T-cell (primary cell): ENCODE measurements around the gene DOCK9. TPM values are rescaled to one million over a fixed set of nuclear protein-coding genes. Genes with fewer than 3 reads are reported as not detected.

Source experiments
- ATAC-seq, 4 experiments: fragments of 200-7000 bp in 3 of 4; fragments of 150-1000 bp in 1 of 4; cut with Tn5 transposase; replicated peaks in 1 of 4; 1 replicate in 3 of 4; 2 replicates in 1 of 4; pipeline ENCODE4 v1.10.0; 2021; ENCODE audit warnings: moderate library complexity in 3 of 4, mild to moderate bottlenecking in 2 of 4, moderate number of reproducible peaks in 1 of 4
- CTCF ChIA-PET, 2 donors: fragments of 300-600 bp; sonication (Branson Sonifier 250); formaldehyde crosslinking; loops; one replicate each; lab custom pipeline; 2022; ENCODE audit warnings: antibody characterized with exemption in 2 of 2; lab: Charles Lee
- POLR2A ChIA-PET, 2 donors: fragments of 300-600 bp; sonication (Branson Sonifier 250); formaldehyde crosslinking; loops; one replicate each; lab custom pipeline; 2022; ENCODE audit warnings: antibody characterized with exemption in 2 of 2; lab: Charles Lee
- DNase-seq, 35 experiments: peaks; one replicate each; pipeline versions ENCODE4 v3.0.0 to v3.0.0-alpha.2; 2013 to 2023
- H3K27ac ChIP-seq: one replicate; pipeline ENCODE4 v1.5.1; 2013; ENCODE audit warnings: low read length
- H3K27me3 ChIP-seq, 2 experiments: replicated peaks in 1 of 2; 1 replicate in 1 of 2; 2 replicates in 1 of 2; pipeline versions ENCODE4 v1.6.1 to v1.7.0; 2013; ENCODE audit warnings: low read length in 1 of 2, mixed read lengths in 1 of 2; ENCODE audit not compliant: control insufficient read depth in 2 of 2, insufficient read depth in 2 of 2; ENCODE audit errors: extremely low read depth in 1 of 2
- H3K36me3 ChIP-seq, 2 donors: 1 replicate in 1 of 2; 2 replicates in 1 of 2; pipeline versions ENCODE4 v1.6.1 to v1.7.0; 2013; ENCODE audit warnings: low read length in 1 of 2; ENCODE audit not compliant: control insufficient read depth in 2 of 2, insufficient read depth in 1 of 2; ENCODE audit errors: extremely low read depth in 1 of 2
- H3K4me1 ChIP-seq, 2 experiments: 1 replicate in 1 of 2; 2 replicates in 1 of 2; pipeline versions ENCODE4 v1.6.1 to v1.7.0; 2013; ENCODE audit warnings: low read length in 2 of 2, mixed read lengths in 1 of 2; ENCODE audit not compliant: insufficient read depth in 2 of 2, control insufficient read depth in 1 of 2; ENCODE audit errors: extremely low read depth in 1 of 2
- H3K4me3 ChIP-seq, 2 donors: 1 replicate in 1 of 2; 2 replicates in 1 of 2; pipeline versions ENCODE4 v1.5.1 to v1.7.0; 2013; ENCODE audit warnings: mild to moderate bottlenecking in 2 of 2, low read length in 1 of 2, moderate library complexity in 1 of 2; ENCODE audit not compliant: control insufficient read depth in 1 of 2; ENCODE audit errors: extremely low read depth in 1 of 2
- H3K9me3 ChIP-seq: 2 replicates; pipeline ENCODE4 v1.7.0; 2013
- H3K27ac Mint-ChIP-seq, 2 donors: one replicate each; pipeline ENCODE4 v1.8.0; 2020 to 2021; ENCODE audit warnings: mild to moderate bottlenecking in 2 of 2, mixed read lengths in 2 of 2
- H3K27me3 Mint-ChIP-seq, 2 donors: one replicate each; pipeline ENCODE4 v1.8.0; 2021 to 2022; ENCODE audit warnings: mixed read lengths in 2 of 2
- H3K36me3 Mint-ChIP-seq: one replicate; pipeline ENCODE4 v1.8.0; 2021; ENCODE audit warnings: mixed read lengths
- H3K4me1 Mint-ChIP-seq, 3 donors: one replicate each; pipeline ENCODE4 v1.8.0; 2020 to 2022; ENCODE audit warnings: mixed read lengths in 3 of 3, mild to moderate bottlenecking in 1 of 3
- H3K4me3 Mint-ChIP-seq, 3 donors: one replicate each; pipeline ENCODE4 v1.8.0; 2020 to 2022; ENCODE audit warnings: mild to moderate bottlenecking in 3 of 3, mixed read lengths in 3 of 3, moderate library complexity in 3 of 3
- H3K9me3 Mint-ChIP-seq, 3 donors: one replicate each; pipeline ENCODE4 v1.8.0; 2020 to 2022; ENCODE audit warnings: mixed read lengths in 3 of 3
- WGBS: methylation state at CpG from one replicate; pipeline ENCODE4 v1.1.5; 2013; ENCODE audit warnings: missing lambda C conversion rate; ENCODE audit not compliant: insufficient coverage; 5-methylcytosine and 5-hydroxymethylcytosine counted together
- total RNA-seq, 35 experiments: library from RNA in 6 of 35; stranded (reverse) in 6 of 35; fragments of 120-200 nt in 1 of 35; gene quantifications; one replicate each; pipeline versions ENCODE4 v1.2.1 to v1.2.4 and lab custom pipeline; 2013 to 2026

The DOCK9 gene
- total RNA-seq, 5 donors from 2014 or later (not counting 1 experiment from before 2014, with no cell fraction given), result 96.2 to 170 (median 162) TPM

- Histone ChIP-seq H3K27ac (no peak overlapping the region), H3K36me3 (peaks cover 12 to 74% of the 10 kb centered on the region in 2 donors), H3K9me3 (no peaks in the 10 kb centered on the region), H3K4me1 (peaks cover 0 to 3% of the 10 kb centered on the region in 2 experiments), H3K27me3 (no peaks in the 10 kb centered on the region), H3K4me3 (no peak overlapping the region)
- no peak overlapping the region for H3K4me3 Mint-ChIP-seq
- ATAC-seq (no peak), DNase-seq (no peak)
- H3K9me3 Mint-ChIP-seq, result no peaks in the 10 kb centered on the region
- no peak overlapping the region for H3K27ac Mint-ChIP-seq
- H3K27me3 Mint-ChIP-seq, result no peaks in the 10 kb centered on the region
- POLR2A ChIA-PET, result no interaction called here
- WGBS, result 100% methylated on average over 1 of the region's 8 CpGs
- H3K4me1 Mint-ChIP-seq, result peaks cover 2 to 7% (median 5%) of the 10 kb centered on the region in 3 donors
- H3K36me3 Mint-ChIP-seq, result peaks cover 71% of the 10 kb centered on the region
- CTCF ChIA-PET, result no interaction called here
Observed at GRCh38 chr13:98831236-98831635, 146.6 kb downstream of the DOCK9 start.

DNA sequence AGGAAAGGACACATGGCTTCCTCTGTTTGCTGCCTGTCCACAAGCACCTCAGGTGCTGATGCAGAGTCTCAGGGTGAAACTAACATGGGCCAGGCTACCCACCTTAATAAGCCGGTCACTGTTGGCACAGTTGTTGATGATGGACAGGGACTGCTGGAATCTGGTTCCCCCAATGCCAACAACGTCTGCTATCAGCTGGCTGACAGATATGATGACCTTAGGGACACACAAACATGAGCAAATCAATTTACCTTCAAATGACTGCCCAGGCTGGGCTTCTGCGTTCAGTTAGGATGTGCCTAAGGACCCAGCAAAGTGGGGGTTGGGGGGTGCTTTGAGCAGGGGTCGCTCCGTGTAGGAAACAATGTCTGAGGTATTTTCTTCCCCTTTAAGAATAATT is 148.3 kb downstream of the DOCK9 start:
- H3K4me3 ChIP-seq, result no peak overlapping the region
- ChIA-PET CTCF (interaction anchor here in 1 of 2 donors (0.6 to 1.4 kb wide), 2 partner anchors 14 to 1438 kb away, joined by 3 to 4 read pairs; no protein-coding TSS in a partner anchor), POLR2A (no interaction called here)
- peaks cover 74% of the 10 kb centered on the region for H3K36me3 Mint-ChIP-seq
- no peaks in the 10 kb centered on the region for H3K9me3 Mint-ChIP-seq
- H3K36me3 ChIP-seq, result peaks cover 14 to 73% of the 10 kb centered on the region in 2 donors
- WGBS, result no CpG with 5 or more reads among the region's 5 CpGs
- H3K4me1 ChIP-seq, result peaks cover 0 to 3% of the 10 kb centered on the region in 2 experiments
- H3K27me3 ChIP-seq, result no peaks in the 10 kb centered on the region
- peaks cover 9 to 17% (median 9%) of the 10 kb centered on the region in 3 donors for H3K4me1 Mint-ChIP-seq
- H3K9me3 ChIP-seq, result no peaks in the 10 kb centered on the region
- H3K27ac Mint-ChIP-seq, result no peak overlapping the region
- ATAC-seq (no peak), DNase-seq (no peak)
- H3K27me3 Mint-ChIP-seq, result no peaks in the 10 kb centered on the region
- no peak overlapping the region for H3K4me3 Mint-ChIP-seq
- H3K27ac ChIP-seq, result no peak overlapping the region

DNA sequence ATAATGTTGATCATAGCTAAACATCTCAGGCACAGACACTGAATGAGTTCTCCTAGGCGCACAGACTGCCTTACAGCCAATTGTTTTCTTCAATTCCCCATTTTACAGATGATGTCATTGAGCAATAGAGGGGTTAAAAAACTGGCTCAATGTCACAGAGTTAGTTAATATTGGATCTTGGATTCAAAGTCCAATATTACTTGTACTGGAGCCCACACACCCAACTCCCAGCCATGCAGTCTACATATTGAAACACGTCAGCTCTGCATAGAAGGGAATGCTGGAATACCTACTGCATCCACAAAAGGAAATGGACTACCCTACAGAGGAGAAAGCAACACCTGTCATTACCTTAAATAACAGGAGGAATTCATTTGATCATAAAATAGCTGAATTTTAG is 149.2 kb downstream of the DOCK9 start:
- ChIA-PET POLR2A (no interaction called here), CTCF (interaction anchor here (0.6 to 1.4 kb wide), 2 partner anchors 10 to 1439 kb away, joined by 3 read pairs; no protein-coding TSS in a partner anchor)
- H3K9me3 ChIP-seq, result no peaks in the 10 kb centered on the region
- no peak overlapping the region for H3K27ac ChIP-seq
- peaks cover 21 to 77% of the 10 kb centered on the region in 2 donors for H3K36me3 ChIP-seq
- Mint-ChIP-seq H3K36me3 (peaks cover 72% of the 10 kb centered on the region), H3K27ac (no peak overlapping the region), H3K27me3 (no peaks in the 10 kb centered on the region), H3K4me3 (no peak overlapping the region), H3K4me1 (peaks cover 9 to 17% (median 9%) of the 10 kb centered on the region in 3 donors), H3K9me3 (no peaks in the 10 kb centered on the region)
- WGBS, result no CpG with 5 or more reads among the region's 2 CpGs
- DNase-seq (no peak), ATAC-seq (no peak)
- no peak overlapping the region for H3K4me3 ChIP-seq
- no peaks in the 10 kb centered on the region for H3K27me3 ChIP-seq
- peaks cover 0 to 3% of the 10 kb centered on the region in 2 experiments for H3K4me1 ChIP-seq

DNA sequence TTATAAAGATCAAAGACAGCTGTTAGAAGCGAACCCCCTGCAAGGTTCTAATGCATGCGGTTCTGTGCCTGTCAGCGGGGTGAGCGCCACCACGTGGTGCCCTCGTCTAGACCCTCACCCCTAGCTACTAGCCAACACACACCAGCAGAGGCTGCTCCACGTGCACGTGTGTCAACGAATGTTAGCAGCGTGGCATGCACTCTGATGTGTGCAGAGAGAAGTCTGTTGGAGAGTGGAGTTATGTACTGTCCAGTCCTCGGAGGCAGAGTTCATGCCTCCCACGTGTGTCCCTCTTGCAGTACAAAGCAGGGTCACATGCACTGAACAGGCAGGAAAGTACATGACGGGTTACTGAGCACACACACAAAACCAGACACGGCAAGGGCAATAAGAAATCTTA is 150.4 kb downstream of the DOCK9 start:
- no peaks in the 10 kb centered on the region for H3K27me3 ChIP-seq
- CTCF ChIA-PET, result interaction anchor here in 1 of 2 donors (0.6 to 0.7 kb wide), 2 partner anchors 864 to 1265 kb away, joined by 3 to 4 read pairs; no protein-coding TSS in a partner anchor
- H3K27ac Mint-ChIP-seq, result no peak overlapping the region
- no peak for ATAC-seq
- 98% methylated on average over 4 of the region's 14 CpGs for WGBS
- peaks cover 68% of the 10 kb centered on the region for H3K36me3 Mint-ChIP-seq
- peaks cover 0 to 3% of the 10 kb centered on the region in 2 experiments for H3K4me1 ChIP-seq
- no peak overlapping the region for H3K4me3 Mint-ChIP-seq
- H3K9me3 Mint-ChIP-seq, result no peaks in the 10 kb centered on the region
- H3K4me3 ChIP-seq, result no peak overlapping the region
- H3K27ac ChIP-seq, result no peak overlapping the region
- H3K27me3 Mint-ChIP-seq, result no peaks in the 10 kb centered on the region
- H3K4me1 Mint-ChIP-seq, result peaks cover 9 to 17% (median 9%) of the 10 kb centered on the region in 3 donors
- POLR2A ChIA-PET, result interaction anchor here in 1 of 2 donors (0.6 kb wide), 1 partner anchor 1860 kb away, joined by 14 read pairs; no protein-coding TSS in a partner anchor
- H3K9me3 ChIP-seq, result no peaks in the 10 kb centered on the region
- no peak for DNase-seq
- peaks cover 22 to 78% of the 10 kb centered on the region in 2 donors for H3K36me3 ChIP-seq

DNA sequence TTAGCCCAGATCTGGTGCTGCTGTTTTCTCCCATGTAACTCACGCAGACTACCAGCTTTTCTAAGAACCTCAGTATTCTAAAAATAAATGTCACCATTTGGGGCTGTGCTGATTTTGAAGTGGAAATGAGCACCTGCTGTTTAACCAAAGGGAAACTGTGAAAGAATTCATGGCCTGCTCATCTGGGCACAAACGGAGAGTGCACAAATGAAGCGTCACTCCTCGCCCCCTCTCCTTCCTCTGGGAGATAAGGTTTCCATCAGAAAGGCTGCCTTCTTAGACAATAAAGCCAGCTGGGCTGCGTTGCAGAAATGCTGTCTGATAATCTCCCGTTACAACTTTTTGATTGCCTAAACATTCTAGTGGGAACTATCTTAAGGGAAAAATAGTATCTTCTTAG is 151.7 kb downstream of the DOCK9 start:
- H3K27me3 Mint-ChIP-seq, result no peaks in the 10 kb centered on the region
- H3K4me3 Mint-ChIP-seq, result no peak overlapping the region
- CTCF ChIA-PET, result interaction anchor here in 1 of 2 donors (1.5 kb wide), 1 partner anchor 17 kb away, joined by 4 read pairs; no protein-coding TSS in a partner anchor
- no peak overlapping the region for H3K4me3 ChIP-seq
- H3K27ac Mint-ChIP-seq, result no peak overlapping the region
- DNase-seq, result no peak
- H3K36me3 Mint-ChIP-seq, result peaks cover 71% of the 10 kb centered on the region
- H3K9me3 ChIP-seq, result no peaks in the 10 kb centered on the region
- no peaks in the 10 kb centered on the region for H3K27me3 ChIP-seq
- H3K4me1 ChIP-seq, result peaks cover 0 to 3% of the 10 kb centered on the region in 2 experiments
- no peaks in the 10 kb centered on the region for H3K9me3 Mint-ChIP-seq
- H3K27ac ChIP-seq, result no peak overlapping the region
- POLR2A ChIA-PET, result no interaction called here
- WGBS, result 72% methylated on average over 3 of the region's 6 CpGs
- peaks cover 9 to 24% (median 9%) of the 10 kb centered on the region in 3 donors for H3K4me1 Mint-ChIP-seq
- peaks cover 22 to 83% of the 10 kb centered on the region in 2 donors for H3K36me3 ChIP-seq
- no peak for ATAC-seq

DNA sequence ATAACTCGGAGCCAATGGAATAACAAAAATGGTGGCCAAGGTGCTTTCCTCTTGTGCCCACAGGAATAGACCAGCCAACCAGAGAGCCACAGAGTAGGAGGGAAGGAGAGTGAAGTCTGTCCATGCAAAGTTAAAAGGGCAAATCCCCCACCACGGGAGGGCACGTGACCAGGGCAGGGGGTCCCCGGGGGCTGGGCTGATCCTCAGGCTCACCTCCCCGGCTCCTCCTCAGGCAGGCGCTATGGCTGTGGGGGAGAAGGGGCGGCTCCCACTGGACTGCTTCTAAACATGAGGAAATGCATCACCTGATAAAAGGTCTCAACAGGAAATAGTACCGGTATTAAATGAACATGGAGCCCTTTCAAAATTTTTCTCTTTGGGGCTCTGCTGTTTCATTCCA is 152.2 kb downstream of the DOCK9 start:
- Mint-ChIP-seq H3K4me3 (no peak overlapping the region), H3K36me3 (peaks cover 71% of the 10 kb centered on the region), H3K4me1 (peaks cover 9 to 24% (median 9%) of the 10 kb centered on the region in 3 donors), H3K27ac (no peak overlapping the region), H3K9me3 (no peaks in the 10 kb centered on the region), H3K27me3 (no peaks in the 10 kb centered on the region)
- peaks cover 22 to 83% of the 10 kb centered on the region in 2 donors for H3K36me3 ChIP-seq
- no peaks in the 10 kb centered on the region for H3K27me3 ChIP-seq
- ChIA-PET CTCF (interaction anchor here in 1 of 2 donors (1.5 kb wide), 1 partner anchor 18 kb away, joined by 4 read pairs; no protein-coding TSS in a partner anchor), POLR2A (no interaction called here)
- no peak overlapping the region for H3K27ac ChIP-seq
- DNase-seq, result no peak
- H3K4me1 ChIP-seq, result peaks cover 0 to 3% of the 10 kb centered on the region in 2 experiments
- WGBS, result 83% methylated on average over 1 of the region's 8 CpGs
- ATAC-seq, result no peak
- H3K9me3 ChIP-seq, result no peaks in the 10 kb centered on the region
- H3K4me3 ChIP-seq, result no peak overlapping the region
